Testis (tissue), 2 donors: ENCODE measurements around the gene SEC31A.

Source experiments
- CTCF ChIP-seq, 3 experiments: fragments of 450-650 bp in 2 of 3; fragments of 200-600 bp in 1 of 3; sonication (generic) in 1 of 3; IDR thresholded peaks; one replicate each; pipeline ENCODE4 v1.5.1; 2016 to 2019; ENCODE audit warnings: antibody characterized with exemption in 3 of 3, mild to moderate bottlenecking in 2 of 3, moderate library complexity in 1 of 3
- POLR2A ChIP-seq: fragments of 450-650 bp; IDR thresholded peaks from one replicate; pipeline ENCODE4 v1.6.1; 2017; ENCODE audit warnings: antibody characterized with exemption, mild to moderate bottlenecking, moderate library complexity

GRCh38 chr4:82861529-82861928 lies 29.4 kb downstream of the SEC31A start:
- TF ChIP-seq CTCF (IDR thresholded peaks at IDR 0.05), result no peak
- TF ChIP-seq POLR2A, result no peak
